Activated CD4-positive, alpha-beta T cell treated with anti-CD3 and anti-CD28 coated beads for 48 hours (primary cell): ENCODE results near the gene NLRP4.

ENCODE experiments used
- DNase-seq: peaks from one replicate; pipeline ENCODE4 v3.0.0-alpha.2; 2020

The NLRP4 gene

GRCh38 chr19:55836340-55836739 is at the start of gene NLRP4:
NLRP4 (plus strand) TSS chr19:55836540; CDS start chr19:55852081, 15,541 bp downstream.
- no peak for DNase-seq

DNA sequence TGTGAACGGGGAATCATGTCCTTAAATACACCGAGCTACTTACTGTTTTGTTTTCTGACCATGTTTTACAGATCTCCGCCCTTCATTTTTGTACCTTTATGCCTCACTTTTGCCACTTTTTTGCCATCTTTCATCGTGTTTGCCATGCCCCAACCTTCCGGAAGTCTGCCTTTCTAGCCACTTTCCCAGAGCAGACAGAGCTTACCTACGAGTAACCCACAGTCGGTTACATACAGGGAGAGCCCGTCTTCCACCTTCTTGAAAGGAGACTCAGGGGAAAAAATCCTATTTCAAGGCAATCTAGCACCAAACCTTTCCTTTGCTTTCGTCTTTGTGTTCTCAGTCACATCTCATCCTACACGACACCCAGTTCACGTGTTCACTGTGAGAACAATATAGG is 41.3 kb upstream of the NLRP4 start:
- DNase-seq = no peak

DNA sequence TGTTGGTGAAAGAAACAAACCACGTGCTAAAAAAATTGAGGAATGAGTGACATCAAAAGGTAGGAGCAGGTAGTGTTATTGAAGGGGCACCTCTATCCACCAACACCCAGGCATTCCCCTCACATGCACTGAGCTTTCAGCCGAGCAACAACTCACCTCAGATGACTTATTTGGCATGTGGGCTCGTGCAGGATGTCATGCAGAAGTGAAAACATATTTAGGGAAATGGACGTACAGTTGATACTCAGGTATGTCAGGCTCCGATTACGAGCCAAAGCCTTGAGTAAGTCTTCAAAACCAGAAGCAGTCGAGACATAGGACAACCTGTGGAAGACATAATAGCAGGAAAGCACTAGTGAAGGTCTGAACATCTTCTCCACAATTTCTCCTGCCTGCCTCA is 34.9 kb upstream of the NLRP4 start:
- no peak for DNase-seq

DNA sequence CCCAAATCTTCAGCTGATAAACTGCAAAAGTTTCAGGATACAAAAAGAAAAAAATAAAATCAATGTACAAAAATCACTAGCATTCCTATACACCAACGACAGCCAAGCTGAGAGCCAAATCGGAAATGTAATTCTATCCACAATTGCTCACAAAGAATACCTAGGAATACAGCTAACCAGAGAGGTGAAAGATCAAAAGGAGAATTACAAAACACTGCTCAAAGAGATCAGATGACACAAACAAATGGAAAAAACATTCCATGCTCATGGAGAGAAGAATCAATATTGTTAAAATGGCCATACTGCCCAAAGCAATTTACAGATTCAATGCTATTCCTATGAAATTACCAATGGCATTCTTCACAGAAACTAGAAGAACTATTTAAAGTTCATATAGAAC is 34.1 kb upstream of the NLRP4 start:
- no peak for DNase-seq

DNA sequence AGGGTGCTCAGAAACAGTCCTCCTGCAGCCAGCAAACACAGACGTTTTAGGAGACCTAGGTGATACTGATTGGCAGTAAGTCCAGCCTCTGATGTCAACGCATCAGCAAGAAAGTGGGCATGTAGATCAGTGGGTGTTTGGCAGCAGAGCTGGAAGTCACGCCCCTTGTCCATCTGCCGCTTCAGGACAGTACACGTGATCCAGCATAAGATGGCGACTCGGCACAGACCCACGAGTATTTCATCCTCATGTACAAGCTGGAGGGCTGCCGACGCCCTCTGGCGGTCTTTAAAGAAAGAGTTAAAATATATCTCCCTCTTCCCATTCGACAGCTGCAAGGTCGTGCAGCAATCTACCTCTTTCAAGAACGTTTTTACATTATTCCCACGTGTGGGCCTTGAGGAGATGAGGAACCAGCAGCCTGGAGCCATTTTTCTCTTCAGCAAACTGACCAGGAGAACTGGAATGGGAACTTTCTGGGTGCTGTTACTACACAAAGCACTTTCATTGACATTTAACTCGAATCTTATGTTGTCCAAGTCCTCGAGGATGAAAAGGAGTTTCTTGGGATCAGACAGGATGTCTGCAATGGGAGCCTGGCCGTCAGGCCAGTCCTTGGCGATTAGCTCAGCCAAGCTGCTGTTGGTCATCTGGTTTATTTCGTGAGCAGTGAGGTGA is 26.8 kb upstream of the NLRP4 start:
- DNase-seq = peak; percentile 69

- no peak for DNase-seq
Measured at GRCh38 chr19:55811340-55811739, 25.0 kb upstream of the NLRP4 start.

GRCh38 chr19:55812449-55812848 is 23.9 kb upstream of the NLRP4 start:
- DNase-seq = no peak

GRCh38 chr19:55813906-55814305 is 22.4 kb upstream of the NLRP4 start:
- no peak for DNase-seq

GRCh38 chr19:55820037-55820436 is 16.3 kb upstream of the NLRP4 start:
- DNase-seq = no peak

DNA sequence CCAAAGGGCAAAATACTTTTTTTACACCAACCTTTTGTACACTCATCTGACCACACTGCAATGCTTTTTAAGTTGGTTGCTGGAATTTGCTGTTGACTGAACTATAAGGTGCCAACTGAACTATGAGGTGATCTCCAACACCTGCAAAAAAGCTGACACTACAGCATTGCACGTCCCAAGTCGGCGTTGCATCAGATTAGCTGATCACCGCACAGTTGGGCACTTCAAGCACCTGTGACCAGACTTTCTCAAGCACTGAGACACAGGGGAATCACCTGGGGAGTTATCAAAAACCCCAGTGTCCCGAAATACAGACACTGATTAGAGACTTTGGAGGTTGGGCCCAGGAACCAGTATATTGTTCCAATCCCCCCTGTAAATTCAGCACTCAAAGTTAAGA is 5.7 kb upstream of the NLRP4 start:
- no peak for DNase-seq

GRCh38 chr19:55831846-55832245 is 4.5 kb upstream of the NLRP4 start, which contains the start of gene NLRP11:
NLRP11 (minus strand) TSS chr19:55831999; CDS start chr19:55818174, 13,825 bp downstream.
- no peak for DNase-seq

GRCh38 chr19:55832676-55833075 is 3.7 kb upstream of the NLRP4 start:
- DNase-seq = no peak

DNA sequence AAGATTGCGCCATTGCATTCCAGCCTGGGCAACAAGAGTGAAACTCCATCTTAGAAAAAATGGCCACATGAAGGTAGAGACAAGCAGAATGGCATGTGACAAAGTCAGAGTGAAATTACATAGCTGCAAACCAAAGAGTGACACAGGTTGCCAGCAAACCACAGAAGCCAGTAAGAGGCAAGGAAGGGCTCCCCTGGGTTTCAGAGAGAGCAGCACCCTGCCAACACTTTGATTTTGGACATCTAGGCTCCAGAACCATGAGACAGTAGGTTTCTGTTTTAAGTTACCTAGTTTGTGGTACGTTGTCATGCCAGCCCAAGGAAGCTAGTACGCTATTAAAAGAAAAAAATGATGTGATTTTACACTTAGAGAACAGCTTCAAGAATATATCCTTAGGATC is 1.9 kb downstream of the NLRP4 start:
- DNase-seq = no peak

GRCh38 chr19:55838906-55839305 is 2.6 kb downstream of the NLRP4 start:
- no peak for DNase-seq

DNA sequence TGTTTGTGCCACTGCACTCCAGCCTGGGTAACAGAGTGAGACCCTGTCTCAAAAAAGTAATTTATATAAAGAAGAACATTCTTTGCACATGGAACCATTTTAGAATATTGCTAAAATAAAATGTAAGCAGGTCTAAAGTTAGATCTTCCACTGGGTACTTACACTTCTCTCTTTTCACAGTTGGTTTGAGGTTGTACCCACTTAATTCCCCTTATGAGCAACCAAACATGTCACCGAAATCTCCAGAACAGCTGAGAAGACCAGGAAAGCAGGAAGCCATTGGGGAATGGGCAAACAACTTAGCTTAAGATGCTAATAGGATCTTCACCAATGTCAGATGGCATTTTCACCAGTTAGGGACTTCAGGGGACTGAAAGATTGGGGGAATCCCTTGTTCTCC is 18.8 kb downstream of the NLRP4 start:
- DNase-seq = no peak

GRCh38 chr19:55857149-55857548 is 20.8 kb downstream of the NLRP4 start:
- DNase-seq = no peak

- DNase-seq = no peak
Measured at GRCh38 chr19:55857974-55858373, 21.6 kb downstream of the NLRP4 start.

- DNase-seq = no peak
Measured at GRCh38 chr19:55858401-55858800, 22.1 kb downstream of the NLRP4 start.

- no peak for DNase-seq
Measured at GRCh38 chr19:55858969-55859368, 22.6 kb downstream of the NLRP4 start.

DNA sequence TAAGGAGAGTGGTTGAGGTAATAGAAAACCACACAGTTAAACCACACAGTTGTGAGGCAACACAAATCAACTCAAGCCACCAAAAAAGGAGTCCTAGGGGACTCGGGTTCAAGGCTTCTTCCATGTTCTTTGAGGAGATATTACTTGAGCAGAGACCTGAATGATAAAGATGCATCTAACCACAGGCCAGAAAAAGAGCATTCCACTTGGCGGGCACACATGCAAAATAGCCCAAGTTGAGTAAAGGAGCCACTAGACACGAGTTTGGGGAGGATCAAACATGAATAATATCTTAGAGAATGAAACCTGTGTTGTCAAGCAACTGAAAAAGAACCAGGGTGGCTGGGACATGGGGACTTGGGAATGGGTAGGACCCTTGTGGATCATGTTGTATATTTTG is 30.2 kb downstream of the NLRP4 start:
- DNase-seq = no peak

- no peak for DNase-seq
Measured at GRCh38 chr19:55867101-55867500, 30.8 kb downstream of the NLRP4 start.

GRCh38 chr19:55870736-55871135 is 34.4 kb downstream of the NLRP4 start:
- DNase-seq = no peak

DNA sequence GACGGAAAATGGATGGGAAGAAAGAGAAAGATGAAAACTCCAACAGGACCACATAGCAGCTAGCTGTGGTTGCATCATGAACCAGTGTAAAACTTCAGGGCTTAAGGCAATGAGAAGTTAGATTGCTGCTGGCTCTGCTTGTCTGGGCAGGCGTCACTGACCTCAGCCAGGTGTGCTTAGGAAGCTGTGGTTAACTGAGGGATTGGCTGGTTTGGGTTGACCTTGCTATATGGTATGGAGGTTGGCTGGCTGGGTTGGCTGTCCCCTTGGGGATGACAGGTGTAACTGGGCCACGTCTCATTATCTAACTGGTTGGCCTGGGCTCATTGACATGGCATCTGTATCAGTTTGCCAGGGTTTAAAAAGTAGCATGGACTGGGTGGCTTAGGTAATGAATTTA is 40.9 kb downstream of the NLRP4 start:
- no peak for DNase-seq

- DNase-seq = no peak
Measured at GRCh38 chr19:55882626-55883025, 46.3 kb downstream of the NLRP4 start.

GRCh38 chr19:55898911-55899310 is 62.6 kb downstream of the NLRP4 start:
- no peak for DNase-seq
